Bone marrow (tissue), 2 donors: Measurements from ENCODE around the gene GPR180.

Source experiments
- DNase-seq, 2 donors: peaks; one replicate each; lab custom pipeline; 2025; lab: John Stamatoyannopoulos, UW

The GPR180 gene

DNA sequence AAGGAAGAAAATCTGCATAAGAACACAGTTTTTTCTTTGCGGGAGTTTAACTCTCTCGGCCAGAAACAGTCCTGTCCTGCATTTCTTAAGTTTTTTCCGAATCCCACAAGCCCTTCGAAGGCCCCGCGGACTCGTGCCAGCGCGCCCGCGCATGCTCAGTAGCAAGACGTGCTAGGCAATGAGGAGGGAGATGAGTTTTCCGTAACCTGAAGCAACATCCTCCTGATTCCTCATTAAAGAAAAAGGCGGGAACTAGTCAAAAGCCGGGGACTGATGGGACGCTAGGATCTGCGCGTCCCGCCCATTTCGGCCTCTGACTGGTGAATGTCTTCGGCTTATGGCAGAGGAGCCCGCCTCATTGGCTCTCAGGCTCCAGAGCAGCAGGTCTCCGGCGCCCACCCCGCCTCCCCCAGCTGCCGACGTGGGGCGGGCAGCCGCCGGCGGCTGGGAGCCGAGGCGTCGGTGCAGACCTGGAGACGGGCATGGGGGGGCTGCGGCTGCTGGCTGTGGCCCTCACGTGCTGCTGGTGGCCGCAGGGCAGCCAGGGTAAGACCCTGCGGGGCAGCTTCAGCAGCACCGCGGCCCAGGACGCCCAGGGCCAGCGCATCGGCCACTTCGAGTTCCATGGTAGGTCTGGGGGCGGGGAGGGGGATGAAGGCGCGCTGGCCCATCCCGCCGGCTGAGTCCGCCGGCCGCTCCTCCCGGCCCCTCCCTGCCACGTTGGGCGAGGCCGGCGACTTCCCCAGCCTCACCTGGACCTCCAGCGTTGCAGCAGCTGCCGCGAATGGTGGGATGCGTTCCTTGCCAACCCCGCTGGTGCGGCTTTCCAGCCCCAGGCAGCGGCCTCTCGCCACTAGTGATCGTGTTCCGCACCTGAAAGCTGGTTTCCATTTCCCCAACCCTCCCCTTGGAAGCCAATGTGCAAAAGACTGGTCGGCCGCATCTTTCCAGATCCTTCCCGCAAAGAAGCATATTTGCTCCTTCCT is at the start of gene GPR180:
Gene GPR180 (plus strand): TSS at position 412 of the 986 bp plus-strand sequence. CDS start 71 bp downstream, at position 483.
- DNase-seq: peak; percentile 39 to 98

- no peak for DNase-seq
These were observed 49.6 kb upstream of the GPR180 start for GRCh38 chr13:94552095-94552494.

GRCh38 chr13:94553766-94554165 is 47.9 kb upstream of the GPR180 start:
- DNase-seq: no peak

GRCh38 chr13:94556041-94556440 is 45.6 kb upstream of the GPR180 start:
- DNase-seq: no peak

DNA sequence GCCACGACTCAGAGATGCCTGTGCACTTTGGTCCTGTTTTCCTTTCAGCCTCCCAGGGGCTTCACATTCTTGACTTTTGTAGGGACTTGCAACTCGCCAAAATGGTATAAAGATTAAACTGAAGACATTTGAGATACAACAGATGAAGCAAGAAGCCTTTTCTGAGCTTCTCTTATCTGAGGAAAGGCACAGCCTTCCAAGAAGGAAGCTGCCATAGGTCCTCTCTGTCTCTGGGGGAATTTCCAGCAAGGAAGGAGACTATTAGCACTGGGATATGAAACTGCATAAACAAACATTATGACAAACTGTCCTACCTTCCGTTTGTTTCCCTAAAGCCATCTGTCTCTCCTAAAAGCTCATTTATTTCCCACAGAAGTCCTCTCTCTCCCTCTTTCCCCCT is 45.0 kb upstream of the GPR180 start:
- DNase-seq: no peak

DNA sequence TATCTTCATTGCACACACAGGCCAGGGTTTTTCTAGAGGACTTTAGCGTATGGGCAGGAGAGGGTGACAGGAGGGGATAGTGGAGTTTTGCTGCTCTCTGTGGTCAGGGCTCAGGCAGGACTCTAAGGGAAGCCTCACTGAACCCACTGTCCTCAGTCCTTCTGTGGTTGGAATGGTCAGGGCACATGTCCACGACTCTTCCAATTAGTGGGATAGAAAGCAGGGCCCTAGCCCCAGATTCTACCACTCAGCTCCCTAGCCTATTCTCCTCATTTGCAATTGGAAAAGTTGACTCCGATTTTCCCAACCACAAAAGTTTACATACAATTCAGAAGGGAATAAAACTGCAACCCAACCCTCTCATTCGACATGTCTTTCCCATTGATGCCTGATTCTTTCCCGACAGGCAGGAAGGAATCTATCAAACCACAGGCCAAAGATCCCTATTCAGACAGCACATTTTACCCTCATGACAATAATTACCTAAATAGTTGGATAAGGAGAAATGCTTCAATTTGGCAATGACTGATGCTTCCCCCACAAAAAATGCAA is 43.9 kb upstream of the GPR180 start:
- DNase-seq: no peak

GRCh38 chr13:94558716-94559115 is 42.9 kb upstream of the GPR180 start:
- no peak for DNase-seq

- DNase-seq: no peak
These were observed 42.3 kb upstream of the GPR180 start for GRCh38 chr13:94559222-94559795.

GRCh38 chr13:94560116-94560515 is 41.5 kb upstream of the GPR180 start:
- DNase-seq: no peak

- no peak for DNase-seq
These were observed 40.5 kb upstream of the GPR180 start for GRCh38 chr13:94561126-94561525.

DNA sequence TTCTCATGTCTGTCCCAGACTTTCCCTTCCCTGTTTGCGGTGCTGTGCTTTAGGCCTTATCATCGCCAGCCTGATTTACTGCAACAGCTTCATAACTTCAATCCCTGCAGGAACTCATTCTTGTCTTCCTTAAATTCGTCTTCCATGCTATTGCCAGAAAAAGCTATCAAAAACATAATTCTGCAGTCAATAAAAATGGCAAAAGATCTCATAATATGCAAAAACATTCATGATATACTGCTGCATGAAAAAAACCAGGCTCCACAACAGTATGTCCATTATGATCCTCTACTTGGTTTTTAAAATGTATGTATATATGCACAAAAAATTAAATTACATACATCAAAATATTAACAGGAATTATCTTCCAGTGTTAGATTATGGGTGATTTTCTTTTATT is 34.1 kb upstream of the GPR180 start:
- DNase-seq: no peak

DNA sequence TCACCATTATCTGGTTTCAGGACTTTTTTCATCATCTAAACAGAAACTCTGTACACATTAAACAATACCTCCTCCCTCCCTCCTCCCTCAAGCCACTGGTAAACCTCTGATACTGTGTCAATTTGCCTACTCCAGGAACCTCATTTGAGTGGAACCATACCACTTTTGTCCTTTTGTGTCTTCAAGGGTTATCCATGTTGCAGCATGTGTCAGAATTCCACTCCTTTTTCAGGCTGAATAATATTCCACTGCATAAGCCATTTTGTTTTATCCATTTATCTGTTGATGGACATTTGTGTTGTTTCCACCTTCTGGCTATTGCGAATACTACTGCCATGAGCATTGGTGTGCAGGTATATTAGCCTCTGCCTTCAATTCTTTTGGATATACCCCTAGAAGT is 33.2 kb upstream of the GPR180 start:
- no peak for DNase-seq

GRCh38 chr13:94569615-94570014 is 32.0 kb upstream of the GPR180 start:
- DNase-seq: no peak

DNA sequence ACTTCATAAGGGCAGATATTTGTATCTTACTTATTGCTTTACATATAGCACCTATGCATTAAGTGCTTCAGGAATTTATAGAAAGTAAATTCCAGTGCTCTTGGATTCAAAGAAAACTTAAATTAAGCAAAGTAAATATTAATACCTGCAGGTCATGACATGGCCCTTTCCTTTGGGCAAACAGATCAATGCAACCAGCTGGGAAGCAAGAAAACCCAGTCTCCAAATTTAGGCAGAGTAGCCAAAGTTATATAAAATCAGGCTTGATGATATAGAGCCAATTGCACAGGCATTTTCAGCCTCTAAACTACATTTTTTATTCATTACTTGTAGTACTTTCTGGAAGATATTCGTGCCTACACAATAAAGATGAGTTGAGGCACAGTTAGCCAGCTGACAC is 22.6 kb upstream of the GPR180 start:
- no peak for DNase-seq

- DNase-seq: no peak
These were observed 17.7 kb upstream of the GPR180 start for GRCh38 chr13:94583926-94584325.

DNA sequence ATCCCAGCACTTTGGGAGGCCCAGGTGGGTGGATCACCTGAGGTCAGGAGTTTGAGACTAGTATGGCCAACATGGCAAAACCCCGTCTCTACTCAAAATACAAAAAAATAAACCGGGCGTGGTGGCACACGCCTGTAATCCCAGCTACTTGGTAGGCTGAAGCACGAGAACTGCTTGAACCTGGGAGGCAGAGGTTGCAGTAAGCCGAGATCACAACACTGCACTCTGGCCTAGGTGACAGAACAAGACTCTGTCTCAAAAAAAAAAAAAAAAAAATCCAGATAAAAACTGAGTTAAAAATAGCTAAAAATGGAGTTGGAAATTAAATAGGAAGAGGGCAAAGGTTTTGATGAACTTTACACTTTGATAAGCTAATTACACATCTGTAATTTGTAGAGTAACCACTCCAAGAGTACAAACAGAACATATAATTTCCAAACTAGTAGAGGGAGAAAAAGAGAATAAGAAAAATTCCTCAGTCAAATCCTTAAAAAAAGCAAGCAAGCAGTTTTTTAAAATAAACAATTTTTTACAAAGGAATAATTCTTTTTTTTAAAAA is 16.0 kb upstream of the GPR180 start:
- DNase-seq: no peak

- no peak for DNase-seq
These were observed 15.3 kb upstream of the GPR180 start for GRCh38 chr13:94586371-94586770.

- no peak for DNase-seq
These were observed 13.1 kb upstream of the GPR180 start for GRCh38 chr13:94588541-94588940.

DNA sequence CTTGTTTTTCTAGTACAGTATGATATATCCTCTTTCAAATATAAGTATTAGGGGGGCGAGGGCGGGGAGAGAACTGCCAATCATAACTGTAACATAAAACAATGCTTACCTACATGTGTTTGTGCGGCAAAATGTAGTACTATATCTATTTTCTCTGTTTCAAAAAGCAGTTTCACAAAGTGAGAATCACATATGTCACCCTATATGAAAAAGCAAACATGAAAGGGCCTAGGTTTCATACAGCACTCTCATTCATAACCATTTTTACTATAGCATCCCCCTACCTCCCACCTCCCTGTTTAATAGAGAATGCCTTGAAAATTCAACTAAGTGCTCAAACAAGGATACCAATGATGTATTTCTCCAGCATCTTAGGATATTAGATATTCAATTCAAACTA is 10.9 kb upstream of the GPR180 start:
- no peak for DNase-seq

DNA sequence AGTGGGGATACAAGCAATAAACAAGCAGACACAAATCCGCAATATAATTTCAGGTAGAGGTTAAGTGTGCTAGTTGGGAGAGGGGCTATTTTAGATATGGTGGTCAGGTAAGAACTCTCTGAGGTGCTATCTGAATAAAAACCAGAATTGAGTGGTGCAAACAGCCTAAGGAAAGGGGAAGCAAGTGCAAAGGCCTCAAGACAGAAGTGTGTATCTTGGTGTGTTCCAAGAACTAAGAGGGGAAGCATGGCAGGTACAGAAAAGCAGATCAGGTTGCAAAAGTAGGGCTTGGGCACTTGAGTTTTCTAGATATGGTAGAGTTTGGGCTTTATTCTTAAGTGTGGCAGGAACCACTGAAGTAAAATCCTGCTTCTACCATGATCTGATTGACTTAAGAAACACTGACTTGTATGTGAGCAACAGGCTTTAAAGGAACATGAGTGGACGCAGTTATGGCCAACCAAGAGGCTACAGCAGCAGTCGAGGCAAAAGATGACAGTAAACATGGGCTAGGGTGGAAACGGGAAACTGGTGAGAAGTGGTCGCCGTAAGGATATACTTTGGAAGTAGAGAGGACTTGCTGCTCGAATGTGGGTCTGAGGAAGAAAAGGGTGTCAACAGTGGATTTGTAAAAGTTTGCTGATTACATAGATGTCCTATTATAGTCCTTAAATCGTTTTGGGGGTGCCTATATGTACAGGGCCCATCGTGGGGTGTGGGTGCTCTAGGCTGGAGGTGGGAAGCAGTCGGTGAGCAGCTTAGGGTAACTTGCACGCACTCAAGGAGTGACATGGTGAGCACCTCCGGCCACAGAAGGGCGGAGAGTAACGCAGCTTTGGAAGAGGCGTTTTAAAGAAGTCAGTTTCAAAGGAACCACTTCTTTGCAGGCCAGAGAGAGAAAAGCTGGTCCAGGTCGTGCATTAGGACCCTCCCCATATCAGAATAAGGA is 6.4 kb upstream of the GPR180 start:
- DNase-seq: peak in 1 of 2 donors; percentile 12

GRCh38 chr13:94595950-94596574 is 5.6 kb upstream of the GPR180 start, which contains the start of gene TGDS:
TGDS (minus strand) TSS chr13:94596152; CDS start chr13:94596136, 16 bp downstream.
- peak; percentile 68 to 84 for DNase-seq
